GM19025 (cell line): ENCODE measurements around the gene IGSF9B.
"Not testable (repeated sequence)": the region's sequence is repeated elsewhere in the genome, so short reads cannot be mapped to it uniquely, and the experiment has no call there.

Experiments
- ATAC-seq: cut with Tn5 transposase; IDR thresholded peaks from one replicate; pipeline ENCODE4 v1.9.1; 2021; ENCODE audit warnings: mild to moderate bottlenecking, low read depth, moderate library complexity; ENCODE audit not compliant: unreplicated experiment

The IGSF9B gene

DNA sequence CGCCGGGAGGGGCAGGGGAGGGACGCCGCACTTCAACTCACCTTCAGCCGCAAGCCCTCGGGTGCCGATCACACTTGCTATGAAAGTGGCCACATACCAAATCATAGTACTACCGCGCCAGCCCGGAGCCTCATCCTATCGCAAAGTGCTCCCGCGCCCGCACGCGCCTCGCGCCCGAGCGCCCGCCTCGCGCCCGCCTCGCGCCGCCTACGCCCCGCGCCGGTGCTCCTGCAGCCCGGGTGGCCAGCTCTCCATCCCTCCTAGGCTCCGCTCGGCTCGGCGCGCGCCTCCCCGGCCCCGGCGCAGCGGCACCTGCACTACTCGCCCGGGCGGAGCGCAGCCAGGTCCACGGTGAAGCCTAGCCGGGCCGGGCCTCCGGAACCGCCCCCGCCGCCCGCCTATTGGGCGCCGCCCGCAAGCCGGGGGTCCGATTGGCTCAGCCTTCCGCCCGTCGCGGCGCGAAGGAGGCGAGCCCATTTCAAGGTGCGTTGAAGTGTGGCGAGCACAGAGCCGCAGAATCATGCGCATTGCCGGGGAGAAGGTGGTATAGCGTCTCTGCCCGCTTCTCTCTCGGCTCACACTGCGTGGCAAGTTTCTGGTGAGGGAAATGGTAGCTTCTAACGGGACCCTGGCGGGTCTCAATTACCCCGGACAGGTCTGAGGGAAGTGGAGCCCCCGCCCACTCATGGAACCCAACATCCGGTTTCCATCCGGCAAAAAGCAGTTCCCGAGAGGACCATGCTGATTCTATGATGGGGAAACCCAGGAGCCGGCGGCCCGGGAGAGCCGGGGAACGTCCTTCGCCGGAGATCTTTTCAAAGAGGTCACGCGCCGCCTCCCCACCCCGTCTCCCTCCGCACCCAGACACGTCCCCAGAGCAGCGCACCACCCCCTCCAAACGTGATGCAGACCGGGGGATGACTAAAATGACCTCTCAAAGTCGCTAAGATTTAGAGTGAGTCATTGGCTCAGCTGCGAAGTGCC lies at the start of gene IGSF9B:
IGSF9B (minus strand) TSS at position 319 of the 984 bp plus-strand sequence; CDS start at position 105, 214 bp downstream.
- ATAC-seq = peak; percentile 99

DNA sequence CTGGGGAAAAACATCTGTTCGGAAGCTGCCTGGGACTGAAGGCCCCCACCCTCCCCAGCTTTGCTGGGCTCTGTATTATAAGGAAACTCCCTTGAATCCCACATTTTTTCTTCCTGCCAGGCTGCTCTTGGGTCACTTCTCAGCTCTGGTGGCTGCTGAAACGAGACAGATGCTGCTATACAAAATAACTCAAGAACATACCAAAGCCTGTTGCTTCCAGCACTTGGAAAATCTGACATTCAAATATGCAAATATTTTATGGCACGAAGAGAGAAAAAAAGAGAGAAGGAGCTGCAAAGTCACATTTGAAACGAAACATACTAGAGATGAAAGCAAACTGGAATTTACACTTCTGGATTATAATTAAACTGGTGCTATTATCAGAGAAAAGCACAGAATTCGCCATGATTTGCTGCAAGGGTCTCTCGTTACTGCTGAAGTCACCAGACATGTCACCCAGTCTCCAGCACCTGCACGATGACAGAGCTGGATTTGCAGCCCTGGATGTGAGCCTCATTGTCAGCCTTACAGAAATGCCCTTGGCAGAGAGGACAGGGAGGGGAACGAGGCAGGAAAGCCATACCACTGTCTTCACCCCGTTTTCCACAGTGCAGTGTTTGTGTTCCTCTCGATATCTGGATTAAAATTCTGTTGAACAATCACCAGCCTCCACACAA lies 47.9 kb upstream of the IGSF9B start:
- ATAC-seq = no peak

DNA sequence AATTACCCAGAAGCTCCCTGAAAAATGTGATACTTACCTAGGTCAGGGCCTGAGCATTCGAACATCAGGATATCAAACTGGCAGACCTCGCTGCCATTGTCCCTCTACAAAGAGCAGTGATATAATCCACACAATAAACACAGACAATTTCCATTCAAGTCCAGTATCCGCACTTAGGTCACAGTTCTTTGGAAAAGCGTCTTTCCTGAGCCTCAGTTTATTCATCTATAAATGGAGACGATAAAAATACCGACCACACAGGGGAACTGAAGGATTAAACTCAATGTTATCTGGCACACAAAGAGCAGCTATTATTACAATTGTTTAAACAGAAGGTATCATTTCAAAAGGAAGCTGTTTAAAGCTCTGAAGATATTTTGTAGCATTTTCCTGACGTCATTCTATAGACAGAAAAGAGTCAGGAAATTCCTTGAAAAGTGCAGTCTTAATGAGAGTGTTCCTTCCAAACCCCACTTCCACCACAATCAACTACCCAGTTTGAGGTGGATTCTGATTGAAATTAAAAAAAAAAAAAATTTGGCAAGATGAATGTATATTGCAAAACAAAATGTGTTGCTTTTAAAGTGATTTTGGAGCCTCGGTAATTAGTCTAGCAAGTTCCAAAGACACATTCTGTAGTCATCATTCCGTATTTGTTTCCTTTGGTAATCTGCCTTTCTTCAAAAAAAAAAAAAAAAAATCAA lies 47.2 kb upstream of the IGSF9B start:
- no peak for ATAC-seq

DNA sequence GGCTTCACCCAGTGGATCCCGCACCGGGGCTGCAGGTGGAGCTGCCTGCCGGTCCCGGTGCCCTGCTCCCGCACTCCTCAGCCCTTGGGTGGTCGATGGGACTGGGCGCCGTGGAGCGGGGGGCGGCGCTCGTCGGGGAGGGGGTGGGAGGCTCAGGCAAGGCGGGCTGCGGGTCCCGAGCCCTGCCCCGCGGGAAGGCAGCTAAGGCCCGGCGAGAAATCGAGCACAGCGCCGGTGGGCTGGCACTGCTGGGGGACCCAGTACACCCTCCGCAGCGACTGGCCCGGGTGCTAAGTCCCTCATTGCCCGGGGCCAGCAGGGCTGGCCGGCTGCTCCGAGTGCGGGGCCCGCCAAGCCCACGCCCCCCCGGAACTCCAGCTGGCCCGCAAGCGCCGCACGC lies 46.1 kb upstream of the IGSF9B start:
- not testable (repeated sequence) for ATAC-seq

DNA sequence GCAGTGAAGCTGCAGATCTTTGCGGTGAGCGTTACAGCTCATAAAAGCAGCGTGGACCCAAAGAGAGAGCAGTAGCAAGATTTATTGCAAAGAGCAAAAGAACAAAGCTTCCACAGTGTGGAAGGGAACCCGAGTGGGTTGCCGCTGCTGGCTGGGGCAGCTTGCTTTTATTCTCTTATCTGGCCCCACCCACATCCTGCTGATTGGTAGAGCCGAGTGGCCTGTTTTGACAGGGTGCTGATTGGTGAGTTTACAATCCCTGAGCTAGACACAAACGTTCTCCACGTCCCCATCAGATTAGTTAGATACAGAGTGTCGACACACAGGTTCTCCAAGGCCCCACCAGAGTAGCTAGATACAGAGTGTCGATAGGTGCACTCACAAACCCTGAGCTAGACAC lies 45.6 kb upstream of the IGSF9B start:
- ATAC-seq = not testable (repeated sequence)

- no peak for ATAC-seq
Measured at GRCh38 chr11:134001596-134001995, 44.8 kb upstream of the IGSF9B start.

DNA sequence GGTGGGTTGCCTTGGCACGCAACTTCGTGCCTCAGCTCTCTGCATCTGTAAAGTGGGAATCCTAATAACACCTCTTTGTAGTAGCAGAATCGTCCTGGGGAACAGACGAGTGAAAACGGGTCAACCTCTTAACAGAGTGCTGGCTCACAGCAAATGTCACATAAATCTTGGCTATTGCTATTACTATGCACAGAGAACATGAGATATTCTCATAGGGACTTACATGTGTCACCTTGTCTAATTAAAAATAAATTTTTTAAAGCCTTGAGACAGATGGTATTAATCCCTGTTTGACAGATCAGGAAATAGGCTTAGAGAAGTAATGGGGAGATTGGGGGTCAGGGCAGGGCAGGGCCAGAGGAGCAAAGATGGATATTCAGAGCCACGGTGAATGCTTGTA lies 44.3 kb upstream of the IGSF9B start:
- ATAC-seq = no peak

- no peak for ATAC-seq
Measured at GRCh38 chr11:133999355-133999754, 42.6 kb upstream of the IGSF9B start.

GRCh38 chr11:133997554-133997953 lies 40.8 kb upstream of the IGSF9B start:
- ATAC-seq = no peak

DNA sequence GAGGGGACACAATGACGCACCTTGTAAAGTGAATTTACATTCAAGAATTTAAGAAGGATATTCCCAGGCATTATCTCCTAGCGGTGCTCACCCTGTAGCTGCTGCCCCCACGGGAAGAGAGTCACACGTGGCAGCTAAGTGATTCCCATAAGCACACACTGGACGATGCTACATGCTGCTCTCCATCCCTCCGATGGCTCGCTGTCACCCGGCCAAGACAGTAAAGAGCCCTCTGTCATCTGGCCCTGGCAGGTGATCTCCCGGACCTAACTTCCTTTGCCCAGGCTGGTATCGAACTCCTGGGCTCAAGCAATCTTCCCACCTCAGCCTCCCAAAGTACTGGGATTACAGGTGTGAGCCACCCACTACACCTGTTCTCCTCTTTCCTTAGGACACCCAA lies 39.9 kb upstream of the IGSF9B start:
- ATAC-seq = no peak

DNA sequence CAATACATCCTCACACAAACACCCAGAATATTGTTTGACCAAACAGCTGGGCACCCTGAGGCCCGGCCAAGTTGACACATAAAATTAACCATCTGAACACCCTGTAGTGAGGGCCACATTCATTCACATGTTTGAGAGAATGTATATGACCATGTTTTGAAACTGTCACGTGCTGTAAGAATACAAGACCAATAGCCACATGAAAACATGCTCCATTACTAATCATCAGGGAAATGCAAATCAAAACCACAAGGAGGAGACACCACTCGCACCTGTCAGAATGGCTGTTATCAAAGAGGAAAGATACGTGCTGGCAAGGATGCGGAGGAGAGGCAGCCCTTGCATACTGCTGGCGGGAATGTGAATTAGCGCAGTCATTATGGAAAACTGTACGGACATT lies 38.3 kb upstream of the IGSF9B start:
- no peak for ATAC-seq

DNA sequence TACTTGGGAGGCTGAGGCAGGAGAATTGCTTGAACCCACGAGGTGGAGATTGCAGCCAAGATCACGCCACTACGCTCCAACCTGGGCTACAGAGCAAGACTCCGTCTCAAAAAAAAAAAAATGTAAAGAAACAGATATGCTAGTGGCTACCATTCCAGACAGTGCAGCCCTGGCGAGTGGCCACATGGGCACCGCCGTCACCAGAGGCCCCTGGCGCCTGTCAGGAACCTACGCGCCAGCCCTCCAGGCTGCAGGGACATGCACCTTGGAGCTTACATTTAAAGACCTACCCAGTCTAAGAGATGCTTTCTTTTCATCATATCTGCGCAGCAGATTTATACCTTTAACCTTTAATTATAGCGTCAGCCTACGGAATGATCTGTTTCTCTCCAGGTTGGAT lies 37.2 kb upstream of the IGSF9B start:
- ATAC-seq = no peak

DNA sequence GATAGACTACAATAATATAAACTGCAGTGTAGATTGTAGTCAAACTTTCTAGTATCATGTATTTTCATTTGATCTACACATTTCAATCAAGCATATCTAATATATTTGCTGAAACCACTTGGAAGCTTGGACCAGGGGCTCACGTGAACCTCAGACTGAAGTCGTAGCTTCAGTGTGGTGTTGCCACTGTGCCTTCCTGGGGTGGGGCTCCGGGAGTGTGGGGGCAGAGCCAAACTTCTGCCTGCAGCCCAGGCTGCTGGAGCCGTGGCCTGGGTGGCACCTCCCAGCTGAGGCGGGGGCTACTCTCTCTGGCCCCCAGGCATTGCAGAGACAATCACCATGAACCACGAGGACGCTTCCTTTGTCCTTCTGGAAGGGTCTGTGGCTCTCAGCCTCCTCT lies 36.3 kb upstream of the IGSF9B start:
- no peak for ATAC-seq

GRCh38 chr11:133992121-133992520 lies 35.4 kb upstream of the IGSF9B start:
- no peak for ATAC-seq

GRCh38 chr11:133991101-133991500 lies 34.3 kb upstream of the IGSF9B start:
- ATAC-seq = no peak

GRCh38 chr11:133990501-133990900 lies 33.7 kb upstream of the IGSF9B start:
- no peak for ATAC-seq

GRCh38 chr11:133988686-133989410 lies 32.1 kb upstream of the IGSF9B start:
- ATAC-seq = no peak

DNA sequence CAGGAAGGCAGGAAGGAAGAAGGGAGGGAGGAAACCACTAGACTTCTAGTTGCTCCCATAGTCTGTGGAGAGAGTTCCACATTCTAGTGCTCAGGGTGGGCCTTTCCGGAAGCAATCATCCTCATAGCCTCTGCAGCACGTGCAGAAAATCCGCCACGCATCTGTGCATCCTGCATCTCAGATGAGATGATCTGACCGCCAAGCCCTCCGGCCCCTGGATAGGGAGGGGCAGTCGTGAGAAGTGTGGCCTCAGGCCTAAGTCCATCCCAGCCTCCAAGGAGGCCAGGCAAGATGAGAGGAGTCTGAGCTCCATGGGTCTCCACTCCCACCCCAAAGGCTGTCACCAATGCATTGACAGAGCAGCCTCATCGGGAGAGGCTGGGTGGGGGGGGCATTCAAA lies 30.4 kb upstream of the IGSF9B start:
- no peak for ATAC-seq

- ATAC-seq = no peak
Measured at GRCh38 chr11:133985981-133986944, 29.5 kb upstream of the IGSF9B start.
